Endothelial cell of umbilical vein (primary cell): ENCODE results near the gene COCH. TPM values are rescaled to one million over a fixed set of nuclear protein-coding genes. Genes with fewer than 3 reads are reported as not detected.
A peak's percentile ranks its signal among the peaks of the same experiment; 100 is the strongest.

ENCODE experiments used
- BruUV-seq: library from RNA; stranded (reverse); fragments of 400-500 nt; replicated peaks from 2 replicates; lab custom pipeline; 2021; lab: Mats Ljungman, UMichigan
- CTCF ChIA-PET: fragments of 300-600, 350-600 bp; sonication (Branson Sonifier 250); formaldehyde crosslinking; loops from one replicate; lab custom pipeline; 2021; ENCODE audit warnings: antibody characterized with exemption, inconsistent platforms; lab: Charles Lee
- POLR2A ChIA-PET: fragments of 300-600, 350-600 bp; sonication (Branson Sonifier 250); formaldehyde crosslinking; loops from one replicate; lab custom pipeline; 2021; ENCODE audit warnings: antibody characterized with exemption, inconsistent platforms; lab: Charles Lee
- DNase-seq: peaks from one replicate; pipeline ENCODE4 v3.0.0-alpha.2; 2011; ENCODE audit warnings: low read depth, low spot score
- FAIRE-seq: peaks from 2 replicates; lab custom pipeline; 2011; peaks lifted over from hg19 to GRCh38; lab: Jason Lieb, UNC
- H2AFZ ChIP-seq: 2 replicates; pipeline ENCODE4 v1.6.0; 2012; ENCODE audit warnings: low read depth, low read length, control low read depth, inconsistent platforms
- H3K27ac ChIP-seq: 2 replicates; pipeline ENCODE4 v1.5.1; 2011; ENCODE audit warnings: low read depth, mild to moderate bottlenecking, control low read depth, low read length, moderate library complexity; ENCODE audit not compliant: insufficient read depth
- H3K27me3 ChIP-seq, 2 experiments: 2 replicates each; pipeline versions ENCODE4 v1.6.0 to v1.6.1; 2011; ENCODE audit warnings: low read length in 2 of 2, mixed read lengths in 1 of 2; ENCODE audit not compliant: control insufficient read depth in 2 of 2, insufficient read depth in 2 of 2
- H3K36me3 ChIP-seq, 2 experiments: 2 replicates in 1 of 2; 3 replicates in 1 of 2; pipeline ENCODE4 v1.5.1; 2011; ENCODE audit warnings: low read length in 2 of 2, mild to moderate bottlenecking in 1 of 2, moderate library complexity in 1 of 2; ENCODE audit not compliant: control insufficient read depth in 2 of 2, insufficient read depth in 2 of 2; ENCODE audit errors: extremely low read depth in 1 of 2
- H3K4me1 ChIP-seq: 3 replicates; pipeline ENCODE4 v1.5.1; 2011; ENCODE audit warnings: mild to moderate bottlenecking, low read length; ENCODE audit not compliant: control insufficient read depth, insufficient read depth; ENCODE audit errors: extremely low read depth
- H3K4me2 ChIP-seq: 2 replicates; pipeline ENCODE4 v1.6.1; 2011; ENCODE audit warnings: low read length, control low read depth, mixed read lengths; ENCODE audit not compliant: insufficient read depth
- H3K4me3 ChIP-seq, 3 experiments: fragments of 200-600 bp in 1 of 3; sonication (generic), shearing (Covaris generic) in 1 of 3; replicated peaks in 1 of 3; 2 replicates each; pipeline ENCODE4 v1.5.1; 2011 to 2016; ENCODE audit warnings: control low read depth in 3 of 3, low read length in 3 of 3, mild to moderate bottlenecking in 2 of 3, inconsistent platforms in 1 of 3, low read depth in 1 of 3, moderate library complexity in 1 of 3; ENCODE audit not compliant: insufficient read depth in 1 of 3
- H3K79me2 ChIP-seq: 2 replicates; pipeline ENCODE4 v1.6.0; 2012; ENCODE audit warnings: low read length, inconsistent platforms; ENCODE audit not compliant: control insufficient read depth, insufficient read depth
- H3K9ac ChIP-seq: replicated peaks from 2 replicates; pipeline ENCODE3; 2011; ENCODE audit warnings: low read length, control low read depth; ENCODE audit not compliant: insufficient read depth; ENCODE audit errors: extremely low read depth
- H3K9me1 ChIP-seq: replicated peaks from 3 replicates; pipeline ENCODE4 v1.6.0; 2011; ENCODE audit warnings: mild to moderate bottlenecking, low read length; ENCODE audit not compliant: control insufficient read depth, insufficient read depth; ENCODE audit errors: extremely low read depth
- H3K9me3 ChIP-seq: replicated peaks from 2 replicates; pipeline ENCODE4 v1.5.1; 2012; ENCODE audit warnings: low read length, inconsistent platforms; ENCODE audit not compliant: control insufficient read depth, insufficient read depth
- H4K20me1 ChIP-seq: replicated peaks from 2 replicates; pipeline ENCODE3; 2011; ENCODE audit warnings: mild to moderate bottlenecking, low read length; ENCODE audit not compliant: control insufficient read depth, insufficient read depth; ENCODE audit errors: extremely low read depth
- EZH2 ChIP-seq: IDR thresholded peaks from 2 replicates; pipeline ENCODE4 v1.6.1; 2012; ENCODE audit warnings: borderline replicate concordance, low read depth, mild to moderate bottlenecking, moderate library complexity, low read length, inconsistent platforms; ENCODE audit not compliant: severe bottlenecking
- JUN ChIP-seq: IDR thresholded peaks from 2 replicates; pipeline ENCODE4 v1.6.1; 2011; ENCODE audit warnings: borderline replicate concordance, low read depth; ENCODE audit not compliant: insufficient read length, insufficient read depth
- POLR2AphosphoS5 ChIP-seq: IDR thresholded peaks from 2 replicates; pipeline ENCODE4 v1.6.1; 2012; ENCODE audit warnings: low read depth, mild to moderate bottlenecking, control low read depth, low read length, moderate library complexity; ENCODE audit not compliant: insufficient read depth
- dilution Hi-C: fragments of 300-500 bp; cut with MboI; formaldehyde crosslinking; loops from one replicate; pipeline ENCODE4 v1.15.0; 2019; ENCODE audit warnings: low sequenced_read_pairs; ENCODE audit not compliant: extremely low pct_ligation_motif_present
- intact Hi-C: fragments of 100-400 bp; cut with micrococcal nuclease; formaldehyde crosslinking; loops from one replicate; pipeline ENCODE4 v1.10.0; 2022
- polyA plus RNA-seq, 4 experiments: library from polyadenylated mRNA; depleted of rRNA in 3 of 4; stranded (reverse) in 3 of 4; unstranded in 1 of 4; fragments of >200 nt; gene quantifications; 2 replicates each; pipeline versions ENCODE4 v1.2.1 to v1.2.3, GENCODE V29; 2011 to 2012; ENCODE audit warnings: missing spikeins in 1 of 4
- total RNA-seq: library from RNA; stranded (reverse); gene quantifications from 2 replicates; pipeline ENCODE4 v1.2.3, GENCODE V29; 2021
- TF ChIP-seq, protein P1 (sequence below), 2 donors: IDR thresholded peaks; 1 replicate in 1 of 2; 2 replicates in 1 of 2; pipeline ENCODE4 v1.5.1; 2011; ENCODE audit warnings: low read length in 2 of 2, mild to moderate bottlenecking in 2 of 2, moderate library complexity in 2 of 2, control low read depth in 1 of 2, inconsistent platforms in 1 of 2, low read depth in 1 of 2; ENCODE audit not compliant: insufficient read depth in 1 of 2; ENCODE audit errors: extremely low read depth in 1 of 2

Gene COCH
- total and polyA plus RNA-seq, 2 donors (not counting 3 experiments of a cell fraction or from before 2014, with no cell fraction given): 0.87 to 1.9 TPM

DNA sequence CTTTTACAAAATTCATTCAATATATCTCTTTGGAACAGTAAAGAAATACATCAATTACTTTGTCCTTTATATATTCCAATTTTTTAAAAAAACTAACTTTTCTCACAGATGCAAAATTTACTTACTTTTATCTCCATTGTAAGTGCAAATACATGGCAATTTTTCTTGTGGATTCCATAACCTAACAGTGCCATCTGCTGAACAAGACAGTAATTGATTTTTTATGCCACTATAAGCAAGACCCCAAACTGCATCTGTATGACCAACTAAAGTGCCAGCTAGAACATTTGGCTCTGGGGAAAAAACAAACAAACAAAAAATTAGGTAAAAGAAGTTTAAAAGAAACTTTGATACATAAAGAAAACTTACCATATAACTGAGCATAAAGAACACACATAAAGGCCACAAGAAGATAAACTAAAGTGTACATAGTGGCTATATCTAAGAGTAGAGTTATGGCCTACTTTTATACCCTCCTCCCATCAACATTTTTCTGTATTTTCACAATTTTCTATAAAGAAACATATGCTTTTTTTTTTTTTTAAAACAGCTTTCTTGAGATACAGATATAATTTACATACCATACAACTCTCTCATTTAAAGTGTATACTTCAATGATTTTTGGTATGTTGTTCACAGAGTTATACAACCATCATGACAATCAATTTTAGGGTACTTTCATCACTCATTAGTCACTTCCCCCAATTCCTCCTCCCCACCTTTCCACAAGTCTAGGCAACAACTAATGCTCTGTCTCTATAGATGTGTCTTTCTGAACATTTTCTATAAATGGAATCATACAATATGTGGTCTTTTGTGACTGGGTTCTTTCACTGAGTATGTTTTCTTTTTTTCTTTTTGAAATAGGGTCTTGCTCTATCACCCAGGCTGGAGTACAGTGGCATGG, 32.6 kb downstream of the COCH start:
- DNase-seq: peak; percentile 40
- H3K36me3 ChIP-seq: peaks cover 2 to 15% of the 10 kb centered on the region in 2 experiments
- CTCF ChIA-PET: interaction anchor here (0.7 to 1.4 kb wide), 4 partner anchors 8 to 532 kb away, joined by 3 read pairs; no protein-coding TSS in a partner anchor

More for the DNA sequence above, 32.6 kb downstream of the COCH start:
- dilution Hi-C loops: no loop called here
- no peaks in the 10 kb centered on the region for H3K27me3 ChIP-seq
- BruUV-seq: no TSS peak
- no peak overlapping the region for H3K4me3 ChIP-seq
- H3K9ac ChIP-seq: no peak overlapping the region
- H3K27ac ChIP-seq: no peak overlapping the region
- no peak overlapping the region for H2AFZ ChIP-seq
- intact Hi-C loops: loop anchor here (1.0 kb wide), 1 partner anchor 250 kb away; no protein-coding TSS in a partner anchor
- no peaks in the 10 kb centered on the region for H3K4me1 ChIP-seq
- H3K9me3 ChIP-seq: no peaks in the 10 kb centered on the region
- FAIRE-seq: no peak
- no peak overlapping the region for H3K4me2 ChIP-seq
- no peaks in the 10 kb centered on the region for H4K20me1 ChIP-seq
- H3K79me2 ChIP-seq: no peaks in the 10 kb centered on the region
- TF ChIP-seq, protein P1, sequence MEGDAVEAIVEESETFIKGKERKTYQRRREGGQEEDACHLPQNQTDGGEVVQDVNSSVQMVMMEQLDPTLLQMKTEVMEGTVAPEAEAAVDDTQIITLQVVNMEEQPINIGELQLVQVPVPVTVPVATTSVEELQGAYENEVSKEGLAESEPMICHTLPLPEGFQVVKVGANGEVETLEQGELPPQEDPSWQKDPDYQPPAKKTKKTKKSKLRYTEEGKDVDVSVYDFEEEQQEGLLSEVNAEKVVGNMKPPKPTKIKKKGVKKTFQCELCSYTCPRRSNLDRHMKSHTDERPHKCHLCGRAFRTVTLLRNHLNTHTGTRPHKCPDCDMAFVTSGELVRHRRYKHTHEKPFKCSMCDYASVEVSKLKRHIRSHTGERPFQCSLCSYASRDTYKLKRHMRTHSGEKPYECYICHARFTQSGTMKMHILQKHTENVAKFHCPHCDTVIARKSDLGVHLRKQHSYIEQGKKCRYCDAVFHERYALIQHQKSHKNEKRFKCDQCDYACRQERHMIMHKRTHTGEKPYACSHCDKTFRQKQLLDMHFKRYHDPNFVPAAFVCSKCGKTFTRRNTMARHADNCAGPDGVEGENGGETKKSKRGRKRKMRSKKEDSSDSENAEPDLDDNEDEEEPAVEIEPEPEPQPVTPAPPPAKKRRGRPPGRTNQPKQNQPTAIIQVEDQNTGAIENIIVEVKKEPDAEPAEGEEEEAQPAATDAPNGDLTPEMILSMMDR (IDR thresholded peaks at IDR 0.05; ENCODE audit: extremely low read depth in 1 of 2, insufficient read depth in 1 of 2, low read depth in 1 of 2, low read length in 2 of 2): peak in 1 of 2 donors; percentile 6
- no peak for TF ChIP-seq POLR2AphosphoS5
- no peak for TF ChIP-seq EZH2
- no peak for TF ChIP-seq JUN
- POLR2A ChIA-PET: no interaction called here
- H3K9me1 ChIP-seq: no peaks in the 10 kb centered on the region
